DOHH2 (cell line): ENCODE measurements around the gene ANXA2.

Source experiments
- H3F3A ChIP-seq: fragments of 200-600 bp; sonication (generic), shearing (Covaris generic); 2 replicates; pipeline ENCODE4 v1.6.0; 2016; ENCODE audit warnings: antibody characterized with exemption, mild to moderate bottlenecking; ENCODE audit not compliant: control insufficient read depth, insufficient read depth
- H3K27ac ChIP-seq: fragments of 200-600 bp; sonication (generic); 2 replicates; pipeline ENCODE4 v1.5.1; 2014; ENCODE audit warnings: low read depth, mild to moderate bottlenecking, low read length, moderate library complexity
- H3K27me3 ChIP-seq: fragments of 200-600 bp; sonication (generic); 2 replicates; pipeline ENCODE4 v1.6.1; 2014; ENCODE audit warnings: mild to moderate bottlenecking, low read length, mixed read lengths; ENCODE audit not compliant: control insufficient read depth
- H3K36me3 ChIP-seq: fragments of 200-600 bp; sonication (generic); 2 replicates; pipeline ENCODE4 v1.6.1; 2014; ENCODE audit warnings: mild to moderate bottlenecking, low read length, moderate library complexity, mixed read lengths; ENCODE audit not compliant: control insufficient read depth
- H3K4me1 ChIP-seq: fragments of 200-600 bp; sonication (generic); 2 replicates; pipeline ENCODE4 v1.6.1; 2014; ENCODE audit warnings: mild to moderate bottlenecking, low read length, mixed read lengths; ENCODE audit not compliant: control insufficient read depth
- H3K4me2 ChIP-seq: fragments of 200-600 bp; sonication (generic); 2 replicates; pipeline ENCODE4 v1.6.0; 2014; ENCODE audit warnings: mild to moderate bottlenecking, low read length, moderate library complexity
- H3K4me3 ChIP-seq: fragments of 200-600 bp; sonication (generic); 2 replicates; pipeline ENCODE4 v1.5.1; 2014; ENCODE audit warnings: mild to moderate bottlenecking, low read length, mixed read lengths
- H3K79me2 ChIP-seq: fragments of 200-600 bp; sonication (generic); 2 replicates; pipeline ENCODE4 v1.6.1; 2014; ENCODE audit warnings: mild to moderate bottlenecking, low read length, mixed read lengths; ENCODE audit not compliant: control insufficient read depth
- H3K9me2 ChIP-seq: fragments of 200-600 bp; sonication (generic); replicated peaks from 2 replicates; pipeline ENCODE4 v1.6.1; 2014; ENCODE audit warnings: mild to moderate bottlenecking, low read length, mixed read lengths; ENCODE audit not compliant: control insufficient read depth
- H3K9me3 ChIP-seq: fragments of 200-600 bp; sonication (generic); 2 replicates; pipeline ENCODE4 v1.6.1; 2014; ENCODE audit warnings: antibody characterized with exemption, low read length, mixed read lengths; ENCODE audit not compliant: control insufficient read depth, insufficient read depth
- H4K20me1 ChIP-seq: fragments of 200-600 bp; sonication (generic); 2 replicates; pipeline ENCODE4 v1.6.0; 2014; ENCODE audit warnings: low read depth, mild to moderate bottlenecking, antibody characterized with exemption, low read length, moderate library complexity; ENCODE audit not compliant: control insufficient read depth, insufficient read depth
- CTCF ChIP-seq: fragments of 200-600 bp; sonication (generic); IDR thresholded peaks from one replicate; pipeline ENCODE4 v1.5.1; 2014; ENCODE audit warnings: antibody characterized with exemption, mild to moderate bottlenecking, low read depth, low read length; ENCODE audit not compliant: poor library complexity, severe bottlenecking
- EZH2phosphoT487 ChIP-seq: fragments of 200-600 bp; sonication (generic); IDR thresholded peaks from 2 replicates; pipeline ENCODE4 v1.6.1; 2017; ENCODE audit warnings: borderline replicate concordance, mild to moderate bottlenecking, antibody characterized with exemption, low read length, moderate library complexity, mixed read lengths

The ANXA2 gene

GRCh38 chr15:60424006-60424405, 26.2 kb upstream of the ANXA2 start:
- Histone ChIP-seq H3K4me2 (no peak overlapping the region), H3K4me1 (no peaks in the 10 kb centered on the region)

DNA sequence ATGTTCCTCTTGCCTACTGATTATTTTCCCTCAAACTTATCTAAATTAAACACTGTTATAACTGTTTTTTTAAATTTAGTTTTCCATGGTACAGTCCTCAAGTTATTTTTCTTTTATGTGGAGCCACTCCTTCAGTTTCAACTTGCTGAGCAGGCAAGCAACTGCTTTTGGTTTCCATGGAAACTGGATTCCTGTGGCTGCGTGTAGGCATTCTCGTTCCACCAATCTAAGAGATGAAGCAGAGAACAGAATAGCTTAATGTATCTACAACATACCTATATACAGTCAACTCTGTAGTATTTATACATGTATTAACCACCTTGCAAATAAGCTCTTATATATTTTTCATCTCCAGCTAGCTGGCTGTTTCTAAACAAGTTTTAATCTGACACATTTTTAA, 25.8 kb upstream of the ANXA2 start:
- H3K27me3 ChIP-seq: no peaks in the 10 kb centered on the region

More at GRCh38 chr15:60424006-60424405, 26.2 kb upstream of the ANXA2 start:
- Histone ChIP-seq H3K27ac (no peak overlapping the region), H3K36me3 (peaks cover 38% of the 10 kb centered on the region), H3K79me2 (no peaks in the 10 kb centered on the region), H3K9me2 (no peaks in the 10 kb centered on the region), H3K4me3 (no peak overlapping the region), H3F3A (no peaks in the 10 kb centered on the region), H4K20me1 (no peaks in the 10 kb centered on the region), H3K27me3 (no peaks in the 10 kb centered on the region), H3K9me3 (no peaks in the 10 kb centered on the region)
- TF ChIP-seq EZH2phosphoT487: no peak
- TF ChIP-seq CTCF: no peak

DNA sequence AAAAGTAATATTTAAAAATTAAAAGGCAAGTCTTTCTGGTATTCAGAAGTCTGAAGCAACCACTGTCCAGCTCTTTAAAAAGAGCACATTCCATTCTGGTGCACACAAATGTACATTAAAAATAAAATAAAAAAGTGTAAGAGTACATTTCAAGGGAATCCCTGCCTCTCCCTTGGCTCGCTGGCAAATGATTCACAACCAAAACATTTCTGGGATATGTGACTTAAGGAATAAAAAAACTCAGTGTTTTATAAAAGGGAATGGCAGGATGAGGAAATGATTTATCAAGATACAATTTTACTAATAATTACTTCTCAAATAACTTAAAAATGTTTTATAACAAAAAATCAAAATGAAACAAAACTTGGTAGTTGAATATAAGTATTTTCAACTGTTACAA, 23.8 kb upstream of the ANXA2 start:
- no peaks in the 10 kb centered on the region for H3K9me3 ChIP-seq
- H3K4me2 ChIP-seq: no peak overlapping the region
- no peaks in the 10 kb centered on the region; the same call in 1 of the 2 replicates for H4K20me1 ChIP-seq
- peaks cover 27% of the 10 kb centered on the region for H3K36me3 ChIP-seq
- H3F3A ChIP-seq: 0 out of 2 replicates have a peak, but pooled peaks cover 3% of the 10 kb centered on the region
- no peaks in the 10 kb centered on the region for H3K9me2 ChIP-seq
- no peaks in the 10 kb centered on the region for H3K79me2 ChIP-seq
- no peak overlapping the region for H3K4me3 ChIP-seq
- no peaks in the 10 kb centered on the region for H3K27me3 ChIP-seq
- TF ChIP-seq CTCF: no peak
- no peak for TF ChIP-seq EZH2phosphoT487
- no peak overlapping the region for H3K27ac ChIP-seq
- H3K4me1 ChIP-seq: no peaks in the 10 kb centered on the region

More for the DNA sequence above, 25.8 kb upstream of the ANXA2 start:
- H3K4me1 ChIP-seq: no peaks in the 10 kb centered on the region
- TF ChIP-seq EZH2phosphoT487: no peak
- no peak for TF ChIP-seq CTCF
- H4K20me1 ChIP-seq: no peaks in the 10 kb centered on the region
- H3K36me3 ChIP-seq: peaks cover 37% of the 10 kb centered on the region
- no peaks in the 10 kb centered on the region for H3K79me2 ChIP-seq
- H3F3A ChIP-seq: no peaks in the 10 kb centered on the region
- no peaks in the 10 kb centered on the region for H3K9me2 ChIP-seq
- H3K27ac ChIP-seq: no peak overlapping the region
- H3K4me2 ChIP-seq: no peak overlapping the region
- H3K4me3 ChIP-seq: no peak overlapping the region
- no peaks in the 10 kb centered on the region for H3K9me3 ChIP-seq
